Epithelial cell of prostate (primary cell): ENCODE results near the gene SLCO4A1.

Source experiments
- DNase-seq: peaks from one replicate; pipeline ENCODE4 v3.0.0-alpha.2; 2011; ENCODE audit warnings: low read depth, low spot score
- H3K27ac ChIP-seq: fragments of 450-650 bp; 2 replicates; pipeline ENCODE4 v1.5.1; 2017; ENCODE audit warnings: mild to moderate bottlenecking

The SLCO4A1 gene

DNA sequence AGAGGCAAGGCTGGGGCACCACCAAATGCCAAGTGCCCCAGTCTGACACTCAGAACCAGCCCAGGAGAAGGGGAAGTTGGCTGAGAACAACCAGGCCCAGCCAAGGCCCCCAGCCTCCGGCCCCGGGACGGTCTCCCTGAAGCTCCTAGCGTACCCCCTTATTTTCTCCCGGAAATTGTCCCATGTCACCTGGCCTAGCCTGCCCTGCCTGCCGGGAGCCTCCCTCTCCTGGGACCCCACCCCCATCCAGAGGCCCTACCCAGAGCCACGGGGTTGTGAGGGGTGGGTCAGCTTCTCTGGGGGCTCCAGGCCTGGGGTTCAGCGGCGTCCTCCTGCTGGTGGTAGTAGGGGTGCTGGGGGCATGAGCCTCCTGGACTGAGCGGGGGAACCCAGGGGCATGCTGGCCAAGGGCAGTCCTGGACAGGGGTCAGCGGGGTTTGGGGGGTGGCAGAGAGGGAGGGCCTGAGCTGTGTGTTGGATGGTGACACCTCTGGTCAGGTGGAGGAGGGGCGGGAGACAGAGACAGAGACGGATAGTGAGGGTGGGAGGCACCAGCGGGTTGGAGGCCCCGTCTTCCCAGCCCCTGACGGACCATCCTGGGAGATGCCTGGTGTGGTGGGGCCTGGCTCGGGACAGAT is 7.9 kb upstream of the SLCO4A1 start:
- H3K27ac ChIP-seq = no peak overlapping the region
- no peak for DNase-seq

DNA sequence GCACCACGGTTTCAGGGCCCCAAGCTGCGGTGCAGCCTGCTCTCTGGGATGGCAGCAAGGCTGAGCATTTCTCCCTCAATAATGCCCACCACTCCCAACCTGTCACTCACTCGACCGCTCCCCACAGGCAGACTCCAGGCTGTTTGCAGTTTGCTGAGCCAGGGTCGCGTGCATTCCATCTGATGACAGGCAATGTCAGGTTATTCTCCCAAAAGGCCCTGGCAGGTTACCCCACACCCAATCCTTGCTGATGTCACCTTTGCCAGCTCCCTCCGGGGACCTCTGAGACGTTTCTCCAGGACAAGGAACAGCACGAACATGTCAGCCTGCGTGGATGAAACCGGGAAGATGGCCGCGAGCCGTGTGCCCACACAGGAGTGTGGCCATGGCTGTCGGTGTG is 7.1 kb upstream of the SLCO4A1 start:
- DNase-seq = no peak
- H3K27ac ChIP-seq = no peak overlapping the region

DNA sequence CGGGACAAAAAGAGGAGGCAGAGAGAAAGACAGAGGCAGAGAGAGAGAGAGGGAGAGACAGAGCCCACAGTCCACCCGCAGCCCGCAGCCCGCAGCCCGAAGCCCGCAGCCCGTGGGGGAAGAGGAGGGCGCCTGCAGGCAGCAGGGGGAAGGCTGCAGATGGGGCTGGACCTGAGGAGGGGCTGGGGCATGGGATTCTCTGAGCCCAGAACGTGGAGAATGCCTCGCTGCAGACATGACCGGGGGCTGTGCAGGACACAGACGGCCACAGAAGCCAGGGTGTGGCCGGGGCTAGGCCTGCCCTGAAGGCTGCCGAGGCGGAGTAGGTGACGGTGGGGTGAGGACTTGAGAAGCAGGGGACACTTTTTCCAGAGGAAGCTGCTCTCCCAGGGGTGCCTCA is 6.5 kb upstream of the SLCO4A1 start:
- H3K27ac ChIP-seq = no peak overlapping the region
- no peak for DNase-seq

DNA sequence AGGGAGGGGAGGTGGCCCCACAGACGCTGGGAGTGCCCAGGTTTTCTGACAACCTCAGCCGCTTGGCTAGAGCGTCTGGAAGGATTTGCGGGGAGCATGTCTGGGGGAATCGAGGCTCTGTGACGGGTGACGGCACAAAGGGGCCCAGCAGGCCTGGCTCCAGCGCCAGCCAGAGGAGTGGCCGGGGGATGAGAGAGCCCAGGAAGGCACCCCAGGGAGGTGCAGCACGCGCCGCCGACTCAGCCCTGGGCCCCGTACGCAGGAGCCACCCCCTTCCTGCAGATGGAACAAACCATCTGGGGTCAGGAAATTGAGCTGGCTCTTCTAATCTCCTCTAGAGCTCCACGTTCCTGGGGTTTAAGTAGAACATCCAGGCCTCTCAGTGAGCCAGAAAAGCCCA is 5.9 kb upstream of the SLCO4A1 start:
- H3K27ac ChIP-seq = no peak overlapping the region
- DNase-seq = no peak

DNA sequence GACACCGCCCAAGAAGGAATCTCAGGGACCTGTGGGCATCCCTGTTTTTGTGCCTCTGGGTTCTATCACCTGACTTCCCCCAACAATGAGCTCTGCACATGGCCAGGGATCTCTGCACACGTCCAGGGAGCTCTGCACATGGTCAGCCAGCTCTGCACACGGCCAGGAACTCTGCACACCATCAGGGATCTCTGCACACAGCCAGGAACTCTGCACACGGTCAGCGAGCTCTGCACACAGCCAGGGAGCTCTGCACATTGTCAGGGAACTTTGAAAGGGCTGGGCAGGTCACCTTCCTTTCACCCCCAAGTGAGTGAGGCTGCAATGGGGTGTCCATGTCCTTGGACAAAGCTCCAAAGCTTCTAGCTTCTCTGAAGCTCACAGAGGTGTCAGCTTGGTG is 5.2 kb upstream of the SLCO4A1 start:
- DNase-seq = no peak
- no peak overlapping the region for H3K27ac ChIP-seq

DNA sequence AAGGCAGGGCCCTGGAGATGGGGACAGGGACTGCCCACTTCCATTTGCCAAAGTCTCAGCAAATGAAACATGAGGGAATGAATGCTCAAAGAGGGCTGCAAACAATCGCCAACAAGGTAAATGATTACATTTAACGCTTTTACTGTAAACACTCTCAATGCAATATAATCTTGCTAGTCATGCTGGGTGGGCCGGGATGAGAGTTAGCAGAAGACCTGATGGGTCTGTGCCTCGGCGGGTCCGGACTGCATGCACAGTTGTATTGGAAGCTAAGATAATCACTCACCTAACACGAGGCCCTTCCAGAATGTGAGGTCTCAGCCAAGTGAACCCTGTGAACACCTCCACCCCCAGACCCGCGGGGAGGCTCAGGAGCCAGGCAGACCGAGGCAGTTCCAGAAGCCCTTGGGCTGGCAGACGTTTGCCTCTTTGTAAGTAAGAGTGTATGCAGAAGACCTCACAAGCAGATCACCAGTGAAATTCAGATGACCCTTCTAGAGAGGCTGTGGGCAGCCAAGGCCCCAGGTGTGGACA is 4.7 kb upstream of the SLCO4A1 start:
- no peak overlapping the region for H3K27ac ChIP-seq
- no peak for DNase-seq

DNA sequence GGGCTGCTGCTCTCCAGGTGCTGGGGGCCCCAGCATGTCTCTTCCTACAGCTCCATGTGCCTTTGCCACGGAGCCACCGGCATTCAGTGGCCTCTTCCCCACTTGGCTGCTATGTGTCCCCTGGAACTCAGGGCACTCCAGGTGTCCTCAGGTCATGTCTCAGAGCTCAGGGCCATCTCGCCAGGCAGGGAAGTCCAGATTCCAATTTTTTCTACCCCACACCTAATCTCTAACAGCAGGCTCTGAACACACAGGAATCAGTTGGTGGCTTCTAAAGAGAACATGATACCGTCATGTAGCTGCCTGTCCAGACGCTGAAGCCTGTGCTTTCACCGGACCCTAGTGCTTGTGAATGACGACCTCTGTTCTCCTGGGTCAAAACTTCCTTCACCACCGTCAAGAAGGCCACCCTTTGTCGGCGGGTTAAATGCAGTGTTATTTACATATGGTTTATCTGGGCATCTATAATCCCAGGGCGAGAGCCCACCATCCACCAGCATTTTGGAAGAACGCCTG is 4.2 kb upstream of the SLCO4A1 start:
- H3K27ac ChIP-seq = no peak overlapping the region
- DNase-seq = no peak

DNA sequence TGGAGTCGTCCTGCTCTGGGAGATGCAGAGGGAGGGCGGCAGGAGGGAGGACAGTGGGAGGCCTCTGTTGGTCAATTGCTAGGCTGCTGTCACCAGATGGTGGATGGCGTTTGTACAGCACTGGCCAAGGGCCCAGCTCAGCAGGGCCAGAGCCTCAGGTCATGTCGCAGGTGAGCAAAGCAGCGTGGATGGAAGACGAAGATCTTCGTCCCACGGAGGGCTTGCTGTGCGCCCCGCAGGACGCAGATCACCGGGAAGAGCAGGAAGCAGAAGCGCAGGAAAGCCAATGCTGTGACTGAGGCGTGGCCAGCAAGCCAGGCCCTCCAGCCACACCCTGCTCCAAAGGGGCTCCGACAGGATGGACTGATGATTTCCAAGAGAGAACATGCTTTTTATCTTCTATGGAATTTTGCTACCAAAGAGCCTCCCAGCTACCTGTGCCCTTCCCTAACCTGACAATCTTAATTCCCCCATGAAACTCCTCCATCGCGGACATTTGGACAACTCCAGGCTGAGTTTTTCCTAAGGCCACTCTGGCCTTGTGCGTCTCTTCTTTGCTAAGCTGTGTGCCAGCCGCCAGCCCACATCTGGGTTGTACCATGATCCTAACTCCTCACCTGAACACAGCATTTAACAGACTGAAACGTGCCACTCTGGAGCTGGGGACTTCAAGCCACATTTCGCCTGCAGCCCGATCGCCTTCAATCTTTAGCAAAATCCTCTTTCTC is 3.5 kb upstream of the SLCO4A1 start:
- no peak overlapping the region for H3K27ac ChIP-seq

DNA sequence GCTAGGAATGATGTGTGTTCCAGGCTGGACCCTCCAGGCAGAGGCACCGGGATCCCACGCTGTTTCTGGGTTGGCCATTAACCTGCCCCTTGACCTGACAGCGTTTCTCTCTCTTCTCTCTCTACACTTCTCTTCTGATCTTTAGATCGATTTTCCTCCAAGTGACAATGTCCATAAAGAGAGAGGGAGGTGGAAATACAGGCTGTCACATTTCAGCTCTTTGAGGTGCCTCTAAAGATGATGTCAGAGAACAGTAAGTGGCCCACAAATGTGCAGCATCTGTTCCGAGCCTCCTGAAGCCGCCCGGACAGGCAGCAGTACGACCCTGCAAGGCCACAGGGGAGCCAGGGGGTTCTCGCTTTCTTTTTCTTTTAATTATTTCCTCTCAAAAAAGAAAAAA is 2.5 kb upstream of the SLCO4A1 start:
- no peak overlapping the region for H3K27ac ChIP-seq
- no peak for DNase-seq

More for the DNA sequence above, 3.5 kb upstream of the SLCO4A1 start:
- DNase-seq = no peak

DNA sequence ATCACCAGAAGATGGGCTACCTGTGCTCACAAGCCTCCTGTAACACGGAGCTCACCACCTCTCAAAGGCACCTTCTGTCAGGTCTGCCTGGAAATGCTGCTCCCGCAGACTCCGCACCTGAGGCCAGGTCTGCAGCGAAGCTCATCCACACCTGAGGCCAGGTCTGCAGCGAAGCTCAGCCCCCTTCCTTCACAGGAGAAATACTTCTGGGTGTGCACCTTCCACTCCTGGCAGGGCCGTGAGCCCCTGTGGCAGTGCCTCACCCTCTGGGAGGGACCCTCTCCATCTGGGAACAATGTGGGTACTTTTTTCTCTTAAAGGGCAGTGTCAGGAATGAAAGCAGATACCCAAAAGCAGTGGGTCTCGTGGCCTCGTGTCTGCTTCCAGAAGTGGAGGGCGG is 1.4 kb upstream of the SLCO4A1 start:
- no peak for DNase-seq
- no peak overlapping the region for H3K27ac ChIP-seq

DNA sequence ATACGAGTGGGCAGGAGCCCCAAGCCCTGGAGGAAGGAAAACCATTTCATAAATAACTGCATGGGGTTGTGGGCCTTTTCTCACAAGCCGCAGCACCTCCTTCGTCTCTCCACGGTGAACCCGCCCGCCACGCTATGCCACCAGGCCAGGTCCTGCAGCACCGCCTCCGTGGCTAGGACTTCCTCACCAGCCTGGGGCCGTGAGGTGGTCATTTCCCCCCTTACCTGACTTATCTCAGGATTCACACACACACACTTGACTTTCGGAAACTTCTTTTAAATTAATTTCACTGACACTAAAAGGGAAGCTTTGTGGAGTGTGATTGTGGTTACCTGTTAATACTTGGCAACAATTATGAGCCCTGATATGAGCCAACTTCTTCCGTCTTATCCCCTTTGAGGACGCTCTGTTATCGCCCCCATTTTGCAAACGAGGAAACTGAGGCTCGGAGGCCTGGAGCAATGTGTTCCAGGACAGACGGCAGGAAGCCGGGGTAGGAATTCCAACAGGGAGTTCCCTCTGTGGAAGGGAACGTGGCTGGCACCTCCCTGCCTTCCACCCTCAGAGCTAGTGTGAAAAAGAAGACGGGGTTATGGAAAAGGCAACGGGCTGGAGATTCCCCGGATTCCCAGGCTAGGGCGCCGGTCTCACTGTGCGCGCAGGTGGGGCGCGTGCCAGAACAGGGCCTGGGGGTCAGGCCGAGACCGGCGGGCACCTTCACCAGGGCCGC is 817 bp upstream of the SLCO4A1 start:
- DNase-seq = no peak
- no peak overlapping the region for H3K27ac ChIP-seq

DNA sequence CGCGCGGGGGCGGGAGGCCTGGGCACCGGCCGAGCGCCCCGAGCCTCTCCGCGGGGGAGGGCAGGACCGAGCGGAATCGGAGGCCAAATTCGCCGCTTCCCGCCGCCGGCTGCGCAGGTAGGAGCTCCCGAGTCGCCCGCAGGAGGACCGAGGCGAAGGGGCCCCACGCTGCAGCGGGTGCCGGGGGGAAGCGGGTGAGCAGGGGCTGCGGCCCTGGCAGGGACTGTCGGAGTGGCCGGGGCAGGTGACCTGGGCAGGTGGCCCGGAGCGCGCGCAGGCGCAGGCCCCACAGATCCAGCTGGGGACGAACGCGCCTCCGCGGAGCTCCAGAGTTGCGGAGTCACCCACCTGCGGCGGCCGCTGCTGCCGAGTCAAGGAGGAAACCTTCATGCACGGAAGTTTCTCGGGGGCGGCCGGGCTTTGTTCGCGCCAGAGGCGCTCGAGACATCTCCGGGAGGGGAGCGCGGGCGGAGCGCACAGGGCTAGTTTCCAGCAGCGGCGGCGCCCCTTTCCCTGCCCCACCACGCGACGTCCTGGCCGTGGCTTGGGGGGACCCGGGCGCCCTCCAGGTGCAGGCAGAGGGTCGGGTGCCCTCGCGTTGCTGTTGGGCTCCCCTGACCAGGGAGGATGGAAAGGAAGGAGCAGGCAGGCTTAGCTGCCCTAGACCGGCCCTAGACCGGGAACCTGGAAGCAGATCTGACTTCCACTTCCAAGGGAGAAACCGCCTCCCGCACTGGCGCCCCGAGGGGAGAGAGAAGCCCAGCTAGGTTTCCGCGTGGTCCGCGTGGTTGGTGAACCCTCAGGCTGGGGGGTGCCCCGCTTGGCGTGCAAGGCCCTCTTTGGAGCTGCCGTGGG is 590 bp downstream of the SLCO4A1 start:
- no peak overlapping the region for H3K27ac ChIP-seq
- no peak for DNase-seq

DNA sequence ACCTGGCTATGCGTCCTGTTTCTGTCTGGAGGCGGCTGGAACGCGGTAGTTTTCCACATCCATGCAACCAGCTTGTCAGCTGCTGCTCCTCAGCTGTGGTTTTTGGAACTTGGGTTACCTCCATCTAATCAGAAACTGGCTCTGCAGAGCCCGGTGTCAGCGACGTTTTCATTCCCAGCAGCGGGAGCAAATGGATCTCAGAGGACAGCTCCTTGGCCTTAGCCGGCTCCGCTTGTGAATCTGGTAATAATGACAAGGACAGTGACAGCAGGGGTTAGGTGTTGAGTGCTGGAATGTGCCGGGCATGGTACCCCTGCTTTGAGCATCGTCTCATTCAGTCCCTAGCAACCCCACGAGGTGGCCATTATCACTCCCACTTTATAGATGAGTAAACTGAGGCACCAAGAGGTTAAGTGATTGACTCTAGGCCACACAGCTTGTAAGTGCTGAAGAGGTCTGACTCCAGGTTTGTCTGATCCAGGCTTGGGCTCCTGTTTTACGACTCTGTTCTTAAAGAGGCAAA is 1.3 kb downstream of the SLCO4A1 start:
- no peak for DNase-seq
- H3K27ac ChIP-seq = no peak overlapping the region

DNA sequence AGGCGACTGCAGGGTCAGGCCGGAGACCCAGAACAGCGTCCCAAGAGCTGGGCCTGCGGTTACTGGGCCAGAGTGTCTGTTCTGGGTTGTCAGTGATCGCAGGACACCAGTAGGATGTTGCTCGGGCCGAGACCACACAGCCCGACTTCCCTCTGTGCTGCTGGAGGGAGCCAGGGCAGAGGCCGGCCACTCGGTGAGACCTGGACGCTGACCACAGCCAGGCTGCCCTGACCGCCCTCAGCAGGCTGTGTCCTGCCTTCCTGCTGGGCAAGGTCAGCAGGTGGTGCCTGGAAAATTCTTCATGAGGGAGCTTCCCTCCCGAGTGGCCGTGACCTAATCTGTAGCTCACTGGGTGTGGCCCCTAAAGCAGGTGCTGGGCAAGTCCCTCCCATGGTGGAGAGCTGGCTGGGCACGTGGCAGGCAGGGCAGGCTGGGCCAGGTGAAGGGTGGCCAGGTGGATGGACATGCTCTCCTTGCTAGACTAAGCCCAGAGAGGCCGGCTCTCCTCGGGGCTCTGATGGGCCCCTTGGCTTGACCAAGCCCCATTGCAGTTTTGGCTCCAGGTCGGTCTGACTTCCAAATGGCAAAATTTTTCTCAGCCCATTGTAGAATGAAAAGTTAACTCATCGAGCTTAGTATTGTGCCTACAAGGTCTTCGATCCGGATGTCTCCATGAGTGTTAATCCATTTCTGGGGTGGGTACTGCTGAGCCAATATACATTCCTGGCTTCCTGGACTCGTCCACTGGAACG is 1.9 kb downstream of the SLCO4A1 start:
- DNase-seq = no peak
- peak overlapping the region; percentile 2 for H3K27ac ChIP-seq

DNA sequence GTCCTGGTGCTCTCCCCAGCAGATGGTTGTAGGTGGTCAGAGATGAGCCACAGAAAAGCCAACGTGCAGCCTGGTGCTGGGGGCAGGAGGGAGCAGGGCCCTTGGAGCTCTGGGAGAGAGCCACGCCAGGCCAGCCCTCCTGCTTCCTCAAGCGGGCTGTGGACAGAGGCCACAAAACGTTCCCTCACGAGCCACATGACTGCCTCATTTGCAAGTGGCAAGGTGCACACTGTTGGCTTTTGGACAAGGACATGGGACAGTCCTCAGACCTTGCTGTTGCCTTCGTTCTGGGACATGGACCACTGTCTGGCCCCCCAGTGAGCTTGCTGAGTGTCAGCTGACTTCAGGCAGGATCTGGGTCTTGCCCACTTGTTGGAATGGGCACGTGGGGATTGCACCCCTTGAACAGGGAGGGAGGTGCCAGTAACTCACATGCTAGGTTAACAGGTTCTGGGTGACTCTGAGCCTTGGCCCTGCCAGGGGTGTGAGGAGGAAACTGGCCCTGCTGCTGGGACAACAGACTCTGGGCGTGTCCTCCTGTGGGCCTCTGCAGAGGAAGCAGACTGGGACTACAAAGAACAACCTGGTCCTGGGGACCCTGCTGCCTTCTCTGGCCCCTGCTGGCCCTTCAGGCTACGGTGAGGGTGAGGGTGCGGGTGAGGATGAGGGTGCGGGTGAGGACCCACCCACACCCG is 2.6 kb downstream of the SLCO4A1 start:
- peak overlapping the region; percentile 2 for H3K27ac ChIP-seq
- DNase-seq = no peak

DNA sequence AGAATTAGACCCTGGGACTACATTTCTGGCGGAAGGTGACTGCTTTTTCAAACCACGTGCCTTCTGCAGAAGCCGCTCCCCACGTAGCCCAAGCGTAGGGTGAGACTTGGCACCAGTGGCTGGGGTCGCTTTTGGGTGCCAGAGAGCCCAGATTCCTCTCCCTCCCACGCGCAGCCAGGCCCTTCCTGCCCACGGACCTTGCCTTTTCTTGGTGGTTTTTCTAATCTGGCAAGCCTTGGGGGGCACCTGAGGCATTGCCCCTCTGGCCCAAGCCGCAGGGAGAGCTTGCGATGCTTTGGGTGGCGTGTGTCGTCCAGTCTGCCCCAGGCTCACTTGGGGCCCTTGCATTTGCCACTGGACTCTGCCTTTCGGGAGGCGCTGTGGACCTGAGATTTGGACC is 3.3 kb downstream of the SLCO4A1 start:
- DNase-seq = no peak
- H3K27ac ChIP-seq = no peak overlapping the region

DNA sequence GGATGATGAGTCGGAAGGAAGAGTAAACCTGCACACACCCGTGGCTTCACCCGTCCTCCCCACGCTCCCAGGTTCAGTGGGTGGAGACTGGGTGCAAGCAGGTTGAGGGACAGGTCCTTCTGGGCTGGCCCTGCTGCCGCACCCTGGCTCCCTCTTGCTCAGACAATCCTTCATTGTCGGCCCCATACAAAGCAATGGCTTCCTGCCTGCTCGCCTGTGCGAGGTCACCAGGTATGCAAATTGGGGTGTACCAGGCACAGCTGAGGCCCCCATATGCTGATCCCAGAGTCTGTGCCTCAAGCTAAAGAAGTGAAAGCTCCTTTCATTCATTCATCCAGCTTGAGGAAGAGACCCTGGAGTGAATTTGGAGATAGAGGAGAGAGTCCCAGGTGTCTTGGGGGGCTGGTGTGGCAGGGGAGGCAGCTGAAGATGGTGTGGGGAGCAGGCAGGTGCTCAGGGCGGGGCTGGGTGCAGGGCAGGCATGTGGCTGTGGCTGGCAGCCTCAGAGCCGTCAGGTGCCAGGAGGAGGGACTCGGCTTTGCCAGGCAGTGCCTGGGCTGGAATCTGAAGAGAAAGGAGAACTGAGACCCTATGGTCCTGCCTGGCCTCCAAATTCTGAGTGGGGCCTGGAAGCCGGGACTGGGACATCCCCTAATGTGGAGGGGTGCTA is 4.7 kb downstream of the SLCO4A1 start:
- DNase-seq = no peak
- H3K27ac ChIP-seq = peak overlapping the region; percentile 9
